Heart right ventricle (tissue), 16 donors: ENCODE results near the gene SIGLEC7. TPM values are rescaled to one million over a fixed set of nuclear protein-coding genes. Genes with fewer than 3 reads are reported as not detected.
A peak's percentile ranks its signal among the peaks of the same experiment; 100 is the strongest.

Experiments
- ATAC-seq, 8 donors: fragments of 200-7000 bp; cut with Tn5 transposase; one replicate each; pipeline ENCODE4 v1.9.1; 2020; ENCODE audit warnings: mild to moderate bottlenecking in 8 of 8, moderate library complexity in 8 of 8, moderate number of reproducible peaks in 1 of 8
- DNase-seq, 2 donors: peaks; one replicate each; pipeline ENCODE4 v3.0.0-alpha.2; 2020
- H3K27ac ChIP-seq, 10 donors: fragments of 200-600 bp; sonication (generic) in 2 of 10; one replicate each; pipeline versions ENCODE4 v1.5.0 to v1.8.0; 2020 to 2022; ENCODE audit warnings: mild to moderate bottlenecking in 3 of 10
- H3K27me3 ChIP-seq, 7 donors: fragments of 200-600 bp; one replicate each; pipeline ENCODE4 v1.8.0; 2021 to 2022; ENCODE audit warnings: mild to moderate bottlenecking in 2 of 7
- H3K36me3 ChIP-seq, 9 donors: fragments of 200-600 bp; sonication (generic) in 1 of 9; one replicate each; pipeline versions ENCODE4 v1.5.0 to v1.8.0; 2020 to 2022; ENCODE audit warnings: mild to moderate bottlenecking in 2 of 9
- H3K4me1 ChIP-seq, 9 donors: fragments of 200-600 bp; sonication (generic) in 1 of 9; one replicate each; pipeline versions ENCODE4 v1.5.0 to v1.8.0; 2020 to 2022; ENCODE audit warnings: mild to moderate bottlenecking in 4 of 9
- H3K4me3 ChIP-seq, 10 donors: fragments of 200-600 bp; sonication (generic) in 2 of 10; one replicate each; pipeline versions ENCODE4 v1.5.0 to v1.8.0; 2020 to 2022; ENCODE audit warnings: mild to moderate bottlenecking in 7 of 10, moderate library complexity in 2 of 10
- H3K9me3 ChIP-seq, 11 donors: fragments of 200-600 bp in 10 of 11; sonication (generic) in 2 of 11; one replicate each; pipeline versions ENCODE4 v1.5.0 to v1.8.0; 2013 to 2022; ENCODE audit warnings: mild to moderate bottlenecking in 2 of 11, control low read depth in 1 of 11, moderate library complexity in 1 of 11
- CTCF ChIP-seq, 9 donors: fragments of 200-600 bp; sonication (generic) in 2 of 9; IDR thresholded peaks; one replicate each; pipeline versions ENCODE4 v1.5.0 to v1.8.0; 2021 to 2022; ENCODE audit warnings: antibody characterized with exemption in 9 of 9, mild to moderate bottlenecking in 5 of 9, moderate library complexity in 1 of 9
- WGBS, 2 donors: extraction: QIAGEN DNeasy Blood & Tissue Kit; methylation state at CpG; one replicate each; pipeline ENCODE4 v1.1.7; 2013; ENCODE audit warnings: inconsistent platforms in 1 of 2; 5-methylcytosine and 5-hydroxymethylcytosine counted together
- intact Hi-C, 10 donors: fragments of 100-400 bp; cut with DNase I; formaldehyde crosslinking; loops; one replicate each; pipeline versions ENCODE4 v1.11.1 to v1.14.2; 2022
- polyA plus RNA-seq, 2 donors: library from polyadenylated mRNA; stranded (reverse); fragments of 200-250 nt; gene quantifications; one replicate each; pipeline ENCODE4 v1.2.3, GENCODE V29; 2013
- total RNA-seq, 10 donors: library from RNA; stranded (reverse); fragmentation: NEBNext Ultra II Directional in 3 of 10; extraction: Animal tissue kit (Norgen Biotek cat#: 25700) in 3 of 10; gene quantifications; one replicate each; pipeline versions ENCODE4 v1.2.1 to v1.2.4, GENCODE V29; 2021 to 2023
- donor health status: Arrhythmogenic right ventricular cardiomyopathy.
- donor health status: ischemic (EF 13 %, LVEDD 7.1; RV severe dilation, severe dysfunction).
- donor health status: healthy with polysubstance abuse.
- donor health status: DM: no; HTN: yes; CAD: no.
- donor health status: DM: no; HTN: no; CAD: no.
- donor health status: ischemic (EF 25% LVEDD 6.9; RV normal size, moderate dysfunction).
- donor health status: ischemic (EF 25% LVEDD 5.7; RV mildly dilated, moderate dysfunction).
- donor health status: healthy.
- donor health status: DM: yes; HTN: yes; CAD: no.
- donor health status: Ischemic cardiomyopathy.
- donor health status: ischemic (EF 35%, LVEDD 5.7; RV mildly dilated, moderate dysfunction).
- donor health status: nonischemic (EF 11% LVEDD 7.7; RV severe dilation, severe dysfunction).
- donor health status: DM: yes; HTN: yes; CAD: no.
- donor health status: PGD.
- donor health status: ischemic (EF 29% LVEDD 5.4; RV normal size, mild dysfunction).
- donor health status: nonischemic (EF 23%, LVEDD 6.1; RV moderate dilation, normal function).

Gene SIGLEC7
- total and polyA plus RNA-seq, 12 donors: 0.15 to 2.9 (median 0.65) TPM; not detected in 2

GRCh38 chr19:51122112-51122981 lies 19.8 kb upstream of the SIGLEC7 start:
- ATAC-seq (peak in 1 of 8 donors; percentile 25), DNase-seq (no peak)
- TF ChIP-seq CTCF (IDR thresholded peaks at IDR 0.05): no peak
- H3K27me3 ChIP-seq: peaks cover 0 to 30% (median 6%) of the 10 kb centered on the region in 7 donors
- no peaks in the 10 kb centered on the region for H3K36me3 ChIP-seq
- H3K9me3 ChIP-seq: no peaks in the 10 kb centered on the region
- 72% methylated on average over 22 of the region's 22 CpGs for WGBS, 2 donors
- peak overlapping the region in 4 of 10 donors; percentile 27 to 94 (median 50) for H3K27ac ChIP-seq
- intact Hi-C loops: no loop called here
- peaks cover 0 to 73% (median 0%) of the 10 kb centered on the region in 9 donors for H3K4me1 ChIP-seq
- H3K4me3 ChIP-seq: peak overlapping the region in 1 of 10 donors; percentile 36

- WGBS, 2 donors: 54 to 63% methylated on average over 6 of the region's 6 CpGs
- no peak for TF ChIP-seq CTCF (IDR thresholded peaks at IDR 0.05)
- Histone ChIP-seq H3K27me3 (peaks cover 0 to 28% (median 6%) of the 10 kb centered on the region in 7 donors), H3K9me3 (no peaks in the 10 kb centered on the region), H3K27ac (peak overlapping the region in 4 of 10 donors; percentile 27 to 94 (median 50)), H3K4me3 (peak overlapping the region in 1 of 10 donors; percentile 55), H3K4me1 (peaks cover 0 to 83% (median 0%) of the 10 kb centered on the region in 9 donors), H3K36me3 (no peaks in the 10 kb centered on the region)
- intact Hi-C loops: no loop called here
- ATAC-seq (peak in 2 of 8 donors; percentile 32 to 36), DNase-seq (no peak)
Measured at GRCh38 chr19:51123381-51123800, 18.7 kb upstream of the SIGLEC7 start.

GRCh38 chr19:51123802-51124201 lies 18.3 kb upstream of the SIGLEC7 start:
- Histone ChIP-seq H3K9me3 (no peaks in the 10 kb centered on the region), H3K27me3 (peaks cover 0 to 28% (median 6%) of the 10 kb centered on the region in 7 donors), H3K4me1 (peaks cover 0 to 86% (median 4%) of the 10 kb centered on the region in 9 donors), H3K27ac (peak overlapping the region in 4 of 10 donors; percentile 30 to 94 (median 38)), H3K4me3 (peak overlapping the region in 1 of 10 donors; percentile 55), H3K36me3 (no peaks in the 10 kb centered on the region)
- no peak for TF ChIP-seq CTCF (IDR thresholded peaks at IDR 0.05)
- no peak for ATAC-seq
- intact Hi-C loops: no loop called here
- 66 to 75% methylated on average over 9 of the region's 9 CpGs for WGBS, 2 donors
- DNase-seq: no peak

- Histone ChIP-seq H3K36me3 (peaks cover 0 to under 1% (median 0%) of the 10 kb centered on the region in 9 donors), H3K27me3 (peaks cover 0 to 28% (median 6%) of the 10 kb centered on the region in 7 donors), H3K4me1 (peaks cover 0 to 86% (median 6%) of the 10 kb centered on the region in 9 donors), H3K9me3 (no peaks in the 10 kb centered on the region), H3K4me3 (peak overlapping the region in 1 of 10 donors; percentile 55), H3K27ac (peak overlapping the region in 3 of 10 donors; percentile 30 to 94 (median 41))
- ATAC-seq: no peak
- DNase-seq: no peak
- no peak for TF ChIP-seq CTCF (IDR thresholded peaks at IDR 0.05)
- 83 to 85% methylated on average over 9 of the region's 9 CpGs for WGBS, 2 donors
- intact Hi-C loops: no loop called here
Measured at GRCh38 chr19:51124216-51124615, 17.9 kb upstream of the SIGLEC7 start.
